ENCODE data around the gene BAG5. TPM values are rescaled to one million over a fixed set of nuclear protein-coding genes. Genes with fewer than 3 reads are reported as not detected.

Gene BAG5
- total and polyA plus RNA-seq, 2 experiments from 2014 or later, result 25.8 to 28.6 TPM

GRCh38 chr14:103510724-103511693 is 51.4 kb downstream of the BAG5 start:
- H3K4me3 ChIP-seq, result no peak overlapping the region
- no peak for TF ChIP-seq EZH2phosphoT487 (IDR thresholded peaks at IDR 0.05; ENCODE audit: insufficient read depth, low read depth)
- TF ChIP-seq EZH2 (IDR thresholded peaks at IDR 0.05; ENCODE audit: insufficient read depth, poor library complexity, severe bottlenecking), result no peak
- 0 out of 2 replicates have a peak, but pooled peaks cover 4% of the 10 kb centered on the region for H3K79me2 ChIP-seq (ENCODE audit: insufficient read depth)
- H3K36me3 ChIP-seq (ENCODE audit: low read depth), result peaks cover 15% of the 10 kb centered on the region; the same call in 1 of the 2 replicates
- H3K9ac ChIP-seq, result no peak overlapping the region
- H3K4me2 ChIP-seq (ENCODE audit: unreplicated experiment), result no peak overlapping the region
- no peaks in the 10 kb centered on the region for H4K20me1 ChIP-seq (ENCODE audit: insufficient read depth)
- H2AFZ ChIP-seq, result no peak overlapping the region
- no peaks in the 10 kb centered on the region for H3K9me3 ChIP-seq (ENCODE audit: low read depth)
- in situ Hi-C loops (cut with MboI), result no loop called here
- DNase-seq, result no peak
- WGBS, 2 experiments (ENCODE audit: low coverage in 1 of 2, low lambda C conversion rate in 2 of 2, missing lambda C conversion rate in 2 of 2), result 85 to 89% methylated on average over 26 of the region's 26 CpGs
- H3K9me2 ChIP-seq (ENCODE audit: insufficient read depth), result no peaks in the 10 kb centered on the region
- peaks cover 16% of the 10 kb centered on the region for H3K4me1 ChIP-seq (ENCODE audit: insufficient read depth)
- H3K27ac ChIP-seq, result no peak overlapping the region
- H3K27me3 ChIP-seq (replicated peaks; ENCODE audit: insufficient read depth), result no peaks in the 10 kb centered on the region
- H3F3A ChIP-seq (ENCODE audit: insufficient read depth), result peaks cover 31% of the 10 kb centered on the region

GRCh38 chr14:103509864-103510723 is 52.4 kb downstream of the BAG5 start:
- DNase-seq, result no peak
- no peak for TF ChIP-seq EZH2phosphoT487 (IDR thresholded peaks at IDR 0.05; ENCODE audit: insufficient read depth, low read depth)
- TF ChIP-seq EZH2 (IDR thresholded peaks at IDR 0.05; ENCODE audit: insufficient read depth, poor library complexity, severe bottlenecking), result no peak
- Histone ChIP-seq H3K9me3 (ENCODE audit: low read depth) (no peaks in the 10 kb centered on the region), H3K4me1 (ENCODE audit: insufficient read depth) (peaks cover 16% of the 10 kb centered on the region), H3K4me2 (ENCODE audit: unreplicated experiment) (no peak overlapping the region), H3K79me2 (ENCODE audit: insufficient read depth) (0 out of 2 replicates have a peak, but pooled peaks cover 4% of the 10 kb centered on the region), H3F3A (ENCODE audit: insufficient read depth) (peaks cover 29% of the 10 kb centered on the region), H3K9me2 (ENCODE audit: insufficient read depth) (no peaks in the 10 kb centered on the region), H3K9ac (no peak overlapping the region), H4K20me1 (ENCODE audit: insufficient read depth) (no peaks in the 10 kb centered on the region), H3K36me3 (ENCODE audit: low read depth) (peaks cover 15% of the 10 kb centered on the region; the same call in 1 of the 2 replicates), H3K27me3 (replicated peaks; ENCODE audit: insufficient read depth) (no peaks in the 10 kb centered on the region), H2AFZ (no peak overlapping the region), H3K27ac (no peak overlapping the region), H3K4me3 (no peak overlapping the region)
- in situ Hi-C loops (cut with MboI), result no loop called here
- WGBS, 2 experiments (ENCODE audit: low coverage in 1 of 2, low lambda C conversion rate in 2 of 2, missing lambda C conversion rate in 2 of 2), result 91 to 96% methylated on average over 11 of the region's 11 CpGs

GRCh38 chr14:103508521-103509329 is 53.7 kb downstream of the BAG5 start:
- no peak overlapping the region for H3K27ac ChIP-seq
- WGBS, 2 experiments (ENCODE audit: low coverage in 1 of 2, low lambda C conversion rate in 2 of 2, missing lambda C conversion rate in 2 of 2), result 78 to 80% methylated on average over 16 of the region's 16 CpGs
- no peak overlapping the region for H2AFZ ChIP-seq
- no peaks in the 10 kb centered on the region for H3K9me2 ChIP-seq (ENCODE audit: insufficient read depth)
- H4K20me1 ChIP-seq (ENCODE audit: insufficient read depth), result no peaks in the 10 kb centered on the region
- H3K9me3 ChIP-seq (ENCODE audit: low read depth), result no peaks in the 10 kb centered on the region
- peaks cover 22% of the 10 kb centered on the region for H3K36me3 ChIP-seq (ENCODE audit: low read depth)
- DNase-seq, result no peak
- no peak overlapping the region for H3K9ac ChIP-seq
- no peak overlapping the region for H3K4me3 ChIP-seq
- H3K4me1 ChIP-seq (ENCODE audit: insufficient read depth), result peaks cover 13% of the 10 kb centered on the region
- in situ Hi-C loops (cut with MboI), result no loop called here
- no peaks in the 10 kb centered on the region for H3K27me3 ChIP-seq (replicated peaks; ENCODE audit: insufficient read depth)
- H3K79me2 ChIP-seq (ENCODE audit: insufficient read depth), result 0 out of 2 replicates have a peak, but pooled peaks cover 7% of the 10 kb centered on the region
- TF ChIP-seq EZH2phosphoT487 (IDR thresholded peaks at IDR 0.05; ENCODE audit: insufficient read depth, low read depth), result no peak
- TF ChIP-seq EZH2 (IDR thresholded peaks at IDR 0.05; ENCODE audit: insufficient read depth, poor library complexity, severe bottlenecking), result no peak
- peaks cover 25% of the 10 kb centered on the region for H3F3A ChIP-seq (ENCODE audit: insufficient read depth)
- H3K4me2 ChIP-seq (ENCODE audit: unreplicated experiment), result no peak overlapping the region
